Anterior cingulate cortex (tissue), 58 donors: ENCODE results near the gene NUP62.
A peak's percentile ranks its signal among the peaks of the same experiment; 100 is the strongest.
"Not testable (repeated sequence)": the region's sequence is repeated elsewhere in the genome, so short reads cannot be mapped to it uniquely, and the experiment has no call there.

Experiments used
- DNase-seq, 58 donors: peaks; one replicate each; lab custom pipeline; 2025; lab: John Stamatoyannopoulos, UW

Gene NUP62

DNA sequence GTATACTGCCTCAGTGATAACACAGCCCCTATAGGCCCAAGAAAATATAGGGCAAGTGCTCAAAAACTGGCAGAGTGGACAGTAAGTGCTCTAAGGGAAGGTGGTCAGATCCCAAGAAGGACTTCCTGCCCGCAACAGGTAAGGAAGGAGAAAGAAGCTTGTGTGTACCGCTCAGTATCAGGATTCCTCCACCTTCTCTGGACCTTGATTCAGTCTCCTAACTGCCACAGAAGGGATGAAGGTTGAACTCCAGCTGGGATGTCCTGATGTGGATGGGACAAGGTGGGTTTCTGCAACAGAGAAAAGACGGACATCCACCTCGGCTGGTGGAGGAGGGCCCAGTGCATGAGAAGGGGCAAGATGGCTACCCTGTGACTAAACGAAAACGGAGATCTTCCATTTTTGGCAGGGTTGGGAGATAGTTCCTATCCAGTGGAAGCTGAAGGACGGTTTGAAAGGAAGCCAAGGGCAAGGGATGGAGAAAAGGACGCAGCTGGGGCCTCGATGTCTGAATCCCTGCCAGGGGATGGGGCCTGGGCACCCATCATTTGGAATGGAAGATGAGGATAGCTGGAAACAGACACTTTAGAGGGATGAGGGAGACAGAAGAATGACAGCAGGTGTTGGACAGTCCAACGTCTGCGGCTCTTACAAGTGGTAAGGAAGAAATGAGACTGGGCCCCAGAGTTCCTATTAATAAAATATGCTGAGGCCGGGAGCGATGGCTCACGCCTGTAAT, 1.6 kb downstream of the NUP62 start:
- DNase-seq: no peak

- DNase-seq: no peak
Observed at GRCh38 chr19:49926515-49926914, 2.8 kb downstream of the NUP62 start.

DNA sequence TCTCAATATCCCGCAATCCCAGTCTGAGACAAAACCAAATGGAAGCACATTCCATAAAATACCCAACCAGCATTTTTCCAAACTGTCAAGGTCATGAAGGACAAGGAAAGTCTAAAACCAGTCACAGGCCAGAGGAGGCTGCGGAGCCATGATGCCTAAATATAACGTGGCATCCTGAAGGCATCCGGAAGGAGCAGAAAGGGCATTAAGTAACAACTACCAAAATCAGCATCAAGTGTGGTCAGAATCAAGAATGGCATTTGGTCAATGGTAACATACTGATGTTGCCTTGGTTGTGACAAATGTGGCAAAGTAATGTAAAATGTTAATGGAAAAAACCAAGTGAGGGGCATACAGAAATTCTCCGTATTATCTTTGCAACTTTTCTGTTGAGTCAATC, 3.8 kb downstream of the NUP62 start:
- DNase-seq: no peak

DNA sequence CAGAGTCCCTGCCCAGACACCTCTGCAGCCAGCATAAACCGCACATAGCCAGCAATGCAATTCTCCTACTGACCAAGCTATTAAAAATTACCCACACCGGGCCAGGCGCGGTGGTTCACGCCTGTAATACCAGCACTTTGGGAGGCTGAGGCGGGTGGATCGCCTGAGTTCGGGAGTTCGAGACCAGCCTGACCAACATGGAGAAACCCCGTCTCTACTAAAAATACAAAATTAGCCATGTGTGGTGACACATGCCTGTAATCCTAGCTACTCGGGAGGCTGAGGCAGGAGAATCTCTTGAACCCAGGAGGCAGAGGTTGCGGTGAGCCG, 4.5 kb downstream of the NUP62 start:
- DNase-seq: not testable (repeated sequence)

DNA sequence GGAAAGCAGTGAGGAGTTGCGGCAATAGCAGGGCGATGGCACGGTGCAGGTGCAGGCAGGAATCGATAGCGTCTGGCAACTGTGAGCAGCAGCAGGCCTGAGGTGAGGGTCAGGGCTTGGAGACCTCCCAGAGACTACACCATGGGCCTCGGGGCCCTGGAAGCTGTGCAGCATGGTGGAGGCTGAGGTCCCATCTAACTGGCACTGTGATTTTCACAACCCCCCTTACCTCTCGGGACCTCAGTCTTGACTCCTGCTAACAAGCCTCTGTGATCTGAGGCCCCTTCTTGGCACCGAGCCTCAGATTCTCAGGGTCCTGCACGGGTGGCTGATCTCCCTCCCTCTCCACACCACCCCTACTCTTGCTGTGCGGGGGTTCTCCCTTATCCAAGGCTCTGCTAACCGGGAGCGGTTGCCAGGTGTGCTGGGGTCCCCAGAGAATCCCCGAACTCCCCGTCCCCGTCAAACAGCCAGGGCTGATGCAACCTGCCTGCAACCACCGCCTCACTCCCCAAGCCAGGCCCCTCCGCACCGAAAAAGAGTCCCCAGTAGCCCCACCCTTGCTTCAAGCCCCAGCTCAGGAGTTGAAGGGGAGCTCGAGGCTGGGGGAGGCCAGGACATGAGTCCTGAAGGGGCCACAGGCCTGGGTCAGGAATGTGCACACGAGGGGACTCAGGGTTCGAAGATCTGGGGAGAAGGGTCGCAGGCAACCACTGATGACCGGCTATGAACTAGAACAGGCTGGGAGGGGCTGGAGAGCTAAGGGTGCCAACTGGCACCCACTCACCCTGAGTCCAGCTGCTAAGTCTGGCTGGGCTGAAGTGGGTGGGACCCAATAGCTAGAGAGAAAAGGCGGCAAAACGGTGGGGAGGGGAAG, 5.1 kb downstream of the NUP62 start:
- DNase-seq: no peak

DNA sequence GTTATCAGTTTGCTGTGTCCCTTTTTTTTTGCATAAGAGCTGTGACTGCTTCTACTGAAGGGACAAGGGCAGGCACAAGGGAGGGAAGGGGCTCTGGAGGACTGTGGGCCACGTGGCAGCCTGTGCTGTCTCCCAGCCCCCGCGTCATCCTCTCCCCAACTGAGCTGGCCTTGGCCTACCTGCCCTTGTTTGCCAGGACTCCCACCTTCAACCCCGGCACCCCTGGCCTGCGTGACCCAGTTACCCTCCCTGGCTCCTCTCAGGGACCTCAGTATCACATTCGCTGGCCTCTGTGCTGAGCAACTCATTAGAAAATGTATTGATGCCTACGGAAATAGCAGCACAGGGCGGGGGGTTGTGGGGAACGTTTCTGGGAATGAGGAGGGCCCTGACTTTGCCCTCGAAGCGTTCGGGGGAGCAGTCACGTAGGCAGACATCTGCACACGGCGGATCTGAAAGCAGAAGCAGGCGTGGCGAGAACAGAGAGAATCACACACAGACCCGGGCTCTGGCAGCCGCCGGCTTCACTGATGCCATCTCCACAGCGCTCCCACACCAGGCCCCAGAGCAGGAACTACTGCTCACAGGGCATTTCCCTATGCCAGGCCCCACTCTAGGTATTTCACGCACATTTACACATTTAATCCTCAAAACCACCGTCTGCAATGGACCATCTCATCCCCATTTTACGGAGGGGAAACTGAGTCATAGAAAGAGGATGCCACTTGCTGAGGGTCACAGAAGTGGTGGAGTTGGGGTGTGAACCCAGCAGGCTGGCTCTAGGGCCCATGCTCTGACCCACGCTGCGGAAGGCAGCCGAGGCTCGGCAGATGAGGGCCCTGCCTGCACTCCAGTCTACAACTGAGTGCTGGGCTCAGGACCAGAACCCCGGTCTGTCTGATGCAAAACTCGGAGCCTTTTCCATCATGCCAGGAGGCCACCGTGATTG, 6.0 kb downstream of the NUP62 start:
- peak in 1 of 58 donors; percentile 23 for DNase-seq

GRCh38 chr19:49921871-49922795, 7.2 kb downstream of the NUP62 start:
- DNase-seq: no peak

- DNase-seq: no peak
Observed at GRCh38 chr19:49920624-49921363, 8.5 kb downstream of the NUP62 start.

- no peak for DNase-seq
Observed at GRCh38 chr19:49918089-49918488, 11.2 kb downstream of the NUP62 start.

- DNase-seq: peak in 4 of 58 donors; percentile 2 to 35 (median 11)
Observed at GRCh38 chr19:49916839-49917733, 12.2 kb downstream of the NUP62 start.

- DNase-seq: no peak
Observed at GRCh38 chr19:49915271-49915670, 14.0 kb downstream of the NUP62 start.

- DNase-seq: no peak
Observed at GRCh38 chr19:49913720-49914119, 15.6 kb downstream of the NUP62 start.

DNA sequence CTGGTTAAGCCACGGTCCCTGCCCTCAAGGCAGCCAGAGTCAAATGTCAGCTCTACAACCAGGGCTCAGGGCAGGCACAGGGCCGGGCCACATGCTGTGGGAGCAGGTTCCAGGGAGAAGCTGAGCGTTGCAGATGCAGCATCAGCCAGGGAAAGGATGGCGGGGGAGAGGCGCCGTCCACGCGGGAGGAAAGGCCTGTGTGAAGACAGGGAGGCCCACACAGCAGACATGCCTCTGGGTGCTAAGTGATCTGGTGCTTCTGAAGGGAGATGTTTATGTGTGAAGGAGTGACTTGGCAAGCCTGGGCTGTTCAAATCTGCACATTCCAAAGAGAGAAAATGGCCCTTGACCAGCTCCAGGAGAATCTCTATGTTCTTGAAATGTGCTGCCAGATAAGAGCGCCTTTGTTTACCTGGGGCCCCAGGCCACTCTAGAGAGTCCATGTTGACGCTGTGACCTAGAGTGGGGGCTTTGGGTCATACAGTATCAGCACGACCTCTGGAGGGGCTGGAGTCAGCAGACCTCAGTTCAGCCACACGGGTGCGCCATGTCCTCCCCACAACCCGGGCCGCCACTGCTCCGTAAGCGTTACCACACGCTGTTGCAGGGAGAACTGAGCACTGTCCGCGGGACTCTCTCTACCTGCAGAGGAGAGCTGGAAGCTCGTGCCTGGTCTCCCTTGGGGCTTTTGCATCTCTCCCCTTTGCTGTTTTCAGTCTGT, 16.2 kb downstream of the NUP62 start:
- peak in 36 of 58 donors; percentile 6 to 83 (median 35) for DNase-seq

- DNase-seq: peak in 11 of 58 donors; percentile 7 to 38 (median 18)
Observed at GRCh38 chr19:49911381-49912145, 17.7 kb downstream of the NUP62 start.

DNA sequence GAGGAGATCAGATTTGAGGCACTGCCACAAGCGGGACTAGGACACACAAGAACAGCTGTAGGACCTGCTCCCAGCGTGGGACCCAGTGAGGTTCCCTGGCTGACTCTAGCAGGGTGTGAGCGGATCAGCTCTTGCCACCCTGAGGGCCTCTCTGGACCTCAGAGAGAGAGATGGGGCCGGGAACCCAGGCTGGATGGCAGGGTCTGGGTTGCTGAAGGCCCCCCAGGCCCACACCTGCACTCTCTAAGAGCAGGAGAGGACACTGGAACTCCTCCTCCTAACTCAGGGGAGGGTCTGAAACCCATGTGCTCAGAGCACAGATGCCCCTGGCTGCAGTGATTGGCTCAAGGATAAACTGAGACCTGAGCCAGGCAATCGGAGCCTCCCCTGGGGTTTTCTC, 19.1 kb downstream of the NUP62 start:
- DNase-seq: no peak
